ENCODE results near the gene DCUN1D4. TPM values are rescaled to one million over a fixed set of nuclear protein-coding genes. Genes with fewer than 3 reads are reported as not detected.

Gene DCUN1D4
- total RNA-seq, 1 donor from 2014 or later = 86.9 TPM

DNA sequence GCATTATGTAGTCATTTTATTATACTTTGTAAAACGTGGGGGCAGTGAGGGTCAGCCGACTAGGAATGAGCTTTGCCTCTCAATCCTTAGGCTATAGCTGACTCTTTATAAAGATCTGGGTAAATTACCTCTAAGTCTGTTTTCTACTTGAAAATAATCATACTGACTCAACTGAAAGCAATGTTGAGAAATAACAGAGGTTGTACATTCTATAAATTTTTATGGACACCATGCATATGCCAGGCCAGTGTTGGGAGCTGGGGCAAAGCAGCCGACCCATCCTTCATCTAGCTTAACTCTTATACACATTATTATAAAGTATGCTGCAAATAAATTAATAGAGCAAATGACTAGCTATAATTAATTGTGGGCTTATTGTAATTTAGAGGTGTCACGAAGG lies 2.2 kb upstream of the DCUN1D4 start:
- peaks cover 7% of the 10 kb centered on the region for H3K9me3 Mint-ChIP-seq (ENCODE audit: unreplicated experiment)
- TF ChIP-seq, protein P1, sequence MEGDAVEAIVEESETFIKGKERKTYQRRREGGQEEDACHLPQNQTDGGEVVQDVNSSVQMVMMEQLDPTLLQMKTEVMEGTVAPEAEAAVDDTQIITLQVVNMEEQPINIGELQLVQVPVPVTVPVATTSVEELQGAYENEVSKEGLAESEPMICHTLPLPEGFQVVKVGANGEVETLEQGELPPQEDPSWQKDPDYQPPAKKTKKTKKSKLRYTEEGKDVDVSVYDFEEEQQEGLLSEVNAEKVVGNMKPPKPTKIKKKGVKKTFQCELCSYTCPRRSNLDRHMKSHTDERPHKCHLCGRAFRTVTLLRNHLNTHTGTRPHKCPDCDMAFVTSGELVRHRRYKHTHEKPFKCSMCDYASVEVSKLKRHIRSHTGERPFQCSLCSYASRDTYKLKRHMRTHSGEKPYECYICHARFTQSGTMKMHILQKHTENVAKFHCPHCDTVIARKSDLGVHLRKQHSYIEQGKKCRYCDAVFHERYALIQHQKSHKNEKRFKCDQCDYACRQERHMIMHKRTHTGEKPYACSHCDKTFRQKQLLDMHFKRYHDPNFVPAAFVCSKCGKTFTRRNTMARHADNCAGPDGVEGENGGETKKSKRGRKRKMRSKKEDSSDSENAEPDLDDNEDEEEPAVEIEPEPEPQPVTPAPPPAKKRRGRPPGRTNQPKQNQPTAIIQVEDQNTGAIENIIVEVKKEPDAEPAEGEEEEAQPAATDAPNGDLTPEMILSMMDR (IDR thresholded peaks at IDR 0.05; ENCODE audit: partially characterized antibody, unreplicated experiment) = no peak
- peaks cover 6% of the 10 kb centered on the region for H3K27me3 Mint-ChIP-seq (ENCODE audit: unreplicated experiment)
- no peak overlapping the region for H3K27ac Mint-ChIP-seq (ENCODE audit: unreplicated experiment)
- H3K4me1 Mint-ChIP-seq (ENCODE audit: low read depth, unreplicated experiment) = peaks cover 10% of the 10 kb centered on the region
- no peaks in the 10 kb centered on the region for H3K36me3 Mint-ChIP-seq (ENCODE audit: unreplicated experiment)
- no peak overlapping the region for H3K4me3 Mint-ChIP-seq (ENCODE audit: unreplicated experiment)
- no peak for DNase-seq

DNA sequence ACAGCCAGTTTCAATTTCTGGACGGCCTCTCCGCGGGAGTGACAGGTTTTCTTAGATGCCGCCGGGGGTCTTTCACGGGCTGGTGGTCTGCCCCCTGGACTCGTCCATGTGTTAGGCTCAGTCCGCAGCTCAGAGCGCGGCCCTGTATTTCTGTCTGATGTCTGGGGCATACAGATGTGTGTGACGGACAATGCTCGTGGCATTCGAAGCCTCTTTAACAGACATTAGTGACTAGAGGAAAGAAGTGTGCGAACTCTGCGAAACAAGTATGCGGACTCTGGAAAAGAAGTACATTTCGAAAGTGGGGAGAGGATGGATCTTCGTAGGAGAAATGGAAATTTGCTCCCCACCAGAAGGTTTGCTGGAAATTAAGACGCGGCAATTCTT lies 793 bp upstream of the DCUN1D4 start:
- Mint-ChIP-seq H3K4me3 (ENCODE audit: unreplicated experiment) (peak overlapping the region; percentile 88), H3K27ac (ENCODE audit: unreplicated experiment) (peak overlapping the region; percentile 90), H3K36me3 (ENCODE audit: unreplicated experiment) (no peaks in the 10 kb centered on the region), H3K9me3 (ENCODE audit: unreplicated experiment) (peaks cover 7% of the 10 kb centered on the region), H3K27me3 (ENCODE audit: unreplicated experiment) (peaks cover 6% of the 10 kb centered on the region), H3K4me1 (ENCODE audit: low read depth, unreplicated experiment) (peaks cover 8% of the 10 kb centered on the region)
- peak; percentile 39 for DNase-seq
- TF ChIP-seq, protein P1 (IDR thresholded peaks at IDR 0.05; ENCODE audit: partially characterized antibody, unreplicated experiment) = no peak

DNA sequence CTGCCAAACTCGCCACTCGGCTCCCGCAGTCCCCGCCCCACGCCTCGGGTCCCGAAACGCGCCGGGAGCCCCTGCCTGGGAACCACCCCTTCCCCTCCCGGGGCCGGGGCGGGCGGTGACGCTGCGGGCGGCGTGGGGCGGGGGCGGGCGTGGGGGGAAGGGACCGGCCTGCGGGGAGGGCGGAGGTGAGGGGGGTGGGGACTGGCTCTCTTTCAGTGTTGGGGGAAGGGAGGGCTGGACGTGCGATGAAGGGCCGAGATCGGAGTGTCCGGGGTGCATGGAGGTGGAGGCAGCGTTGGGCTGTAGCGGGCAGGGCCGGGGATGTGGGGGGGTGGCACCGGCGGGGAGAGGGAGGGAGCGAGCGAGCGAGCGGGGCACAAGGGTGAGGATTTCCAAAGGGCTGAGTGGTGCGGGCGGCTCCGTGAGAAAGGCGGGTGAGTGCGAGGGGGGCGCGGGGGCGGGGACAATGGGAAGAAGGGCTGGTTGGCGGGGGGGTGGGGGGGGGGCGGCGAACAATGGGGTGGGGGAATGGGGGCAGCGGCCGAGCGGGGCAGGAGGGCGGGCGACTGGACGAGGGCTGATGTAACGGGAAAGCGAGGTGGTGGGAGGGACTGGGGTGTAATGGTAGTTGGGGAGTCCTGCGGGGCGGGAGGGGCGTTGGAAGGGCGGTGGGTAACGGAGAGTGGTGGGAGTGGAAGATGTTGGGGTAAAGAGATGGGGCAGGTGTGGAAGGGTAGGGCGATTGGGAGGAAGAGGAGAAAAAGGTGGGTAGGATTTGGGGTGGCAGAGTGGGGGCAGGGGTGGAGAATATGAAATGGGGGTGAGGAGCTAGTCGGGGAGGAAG lies 578 bp downstream of the DCUN1D4 start:
- H3K36me3 Mint-ChIP-seq (ENCODE audit: unreplicated experiment) = no peaks in the 10 kb centered on the region
- TF ChIP-seq, protein P1 (IDR thresholded peaks at IDR 0.05; ENCODE audit: partially characterized antibody, unreplicated experiment) = no peak
- peaks cover 6% of the 10 kb centered on the region for H3K27me3 Mint-ChIP-seq (ENCODE audit: unreplicated experiment)
- H3K9me3 Mint-ChIP-seq (ENCODE audit: unreplicated experiment) = peaks cover 7% of the 10 kb centered on the region
- H3K27ac Mint-ChIP-seq (ENCODE audit: unreplicated experiment) = peak overlapping the region; percentile 80
- peak; percentile 76 for DNase-seq
- peaks cover 14% of the 10 kb centered on the region for H3K4me1 Mint-ChIP-seq (ENCODE audit: low read depth, unreplicated experiment)
- peak overlapping the region; percentile 85 for H3K4me3 Mint-ChIP-seq (ENCODE audit: unreplicated experiment)

DNA sequence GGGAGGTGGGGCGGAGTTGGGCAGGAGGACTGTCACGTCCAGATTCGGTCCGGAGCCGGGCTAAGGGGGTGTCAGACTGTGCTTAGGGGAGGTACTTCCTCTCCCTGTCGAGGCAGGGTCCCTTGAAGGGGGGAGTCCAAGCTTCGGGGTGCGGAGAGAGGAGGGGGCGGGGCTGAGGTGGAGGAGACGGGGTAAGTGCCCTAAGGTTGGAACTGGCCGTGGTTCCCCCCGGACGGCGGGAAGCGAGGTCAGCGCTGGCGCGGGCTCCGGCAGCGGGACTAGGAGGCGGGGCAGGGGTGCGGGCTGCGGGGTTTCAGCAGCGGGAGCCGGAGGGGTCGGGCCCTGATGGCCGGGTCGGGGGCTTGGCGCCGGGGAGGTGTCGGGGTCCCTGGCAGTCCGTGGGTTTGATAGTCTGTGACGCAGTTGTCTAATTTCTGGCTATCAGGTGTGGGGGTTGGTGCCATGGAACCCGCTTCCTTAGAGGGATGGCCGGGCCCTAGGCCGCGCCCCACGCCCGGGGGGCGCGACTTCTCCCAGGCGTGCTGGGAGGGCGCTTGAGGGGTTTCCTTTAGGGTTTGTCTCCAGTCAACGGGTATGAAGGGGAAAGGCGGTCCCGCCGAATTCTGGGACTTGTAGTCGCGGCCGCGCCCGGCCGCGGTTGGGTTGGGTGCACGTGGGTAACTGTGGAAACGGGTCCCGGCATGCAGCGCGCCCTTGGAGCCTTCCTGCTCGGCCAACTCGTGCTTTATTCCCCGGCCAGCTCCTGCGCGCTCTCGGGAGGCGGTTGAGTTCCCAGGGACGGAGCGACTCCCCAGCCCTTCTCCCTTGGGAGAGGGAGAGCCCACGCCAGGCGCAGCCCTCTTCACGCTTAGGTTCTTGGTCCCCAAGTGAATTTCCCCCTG lies 1.5 kb downstream of the DCUN1D4 start:
- Mint-ChIP-seq H3K36me3 (ENCODE audit: unreplicated experiment) (no peaks in the 10 kb centered on the region), H3K9me3 (ENCODE audit: unreplicated experiment) (peaks cover 7% of the 10 kb centered on the region), H3K27me3 (ENCODE audit: unreplicated experiment) (peaks cover 6% of the 10 kb centered on the region), H3K4me1 (ENCODE audit: low read depth, unreplicated experiment) (peaks cover 20% of the 10 kb centered on the region), H3K27ac (ENCODE audit: unreplicated experiment) (peak overlapping the region; percentile 59), H3K4me3 (ENCODE audit: unreplicated experiment) (peak overlapping the region; percentile 82)
- peak; percentile 91 for DNase-seq
- TF ChIP-seq, protein P1 (IDR thresholded peaks at IDR 0.05; ENCODE audit: partially characterized antibody, unreplicated experiment) = no peak

Measured in glutamatergic neuron (in vitro differentiated cells).